Fibroblast of lung (primary cell): ENCODE results near the gene WDR93. TPM values are rescaled to one million over a fixed set of nuclear protein-coding genes. Genes with fewer than 3 reads are reported as not detected.

ENCODE experiments used
- DNase-seq, 2 donors: peaks; one replicate each; pipeline versions ENCODE4 v3.0.0 to v3.0.0-alpha.2; 2010; ENCODE audit warnings: low read depth in 2 of 2
- H2AFZ ChIP-seq: 2 replicates; pipeline ENCODE4 v1.5.1; 2012; ENCODE audit warnings: low read length, control low read depth, inconsistent platforms
- H3K27ac ChIP-seq: 2 replicates; pipeline ENCODE4 v1.5.1; 2011; ENCODE audit warnings: low read length, control low read depth; ENCODE audit not compliant: insufficient read depth
- H3K27me3 ChIP-seq: 2 replicates; pipeline ENCODE4 v1.5.1; 2011; ENCODE audit warnings: mild to moderate bottlenecking, low read length; ENCODE audit not compliant: control insufficient read depth, insufficient read depth
- H3K36me3 ChIP-seq: 2 replicates; pipeline ENCODE4 v1.5.1; 2011; ENCODE audit warnings: low read length; ENCODE audit not compliant: control insufficient read depth, insufficient read depth
- H3K4me1 ChIP-seq: 2 replicates; pipeline ENCODE4 v1.5.1; 2011; ENCODE audit warnings: low read length; ENCODE audit not compliant: control insufficient read depth, insufficient read depth; ENCODE audit errors: extremely low read depth
- H3K4me2 ChIP-seq: 2 replicates; pipeline ENCODE4 v1.5.1; 2011; ENCODE audit warnings: low read length, control low read depth; ENCODE audit not compliant: insufficient read depth; ENCODE audit errors: extremely low read depth
- H3K4me3 ChIP-seq, 4 experiments: fragments of 200-600 bp in 1 of 4; sonication (generic) in 1 of 4; replicated peaks in 1 of 4; 2 replicates each; pipeline ENCODE4 v1.5.1; 2011 to 2016; ENCODE audit warnings: low read length in 4 of 4, low read depth in 3 of 4, mild to moderate bottlenecking in 3 of 4, control low read depth in 2 of 4, inconsistent platforms in 1 of 4, mixed read lengths in 1 of 4; ENCODE audit not compliant: insufficient read depth in 1 of 4; ENCODE audit errors: control extremely low read depth in 1 of 4
- H3K79me2 ChIP-seq: 2 replicates; pipeline ENCODE4 v1.5.1; 2012; ENCODE audit warnings: mild to moderate bottlenecking, low read length, inconsistent platforms; ENCODE audit not compliant: control insufficient read depth, insufficient read depth
- H3K9ac ChIP-seq: 2 replicates; pipeline ENCODE4 v1.5.1; 2011; ENCODE audit warnings: mild to moderate bottlenecking, low read length, control low read depth; ENCODE audit not compliant: insufficient read depth
- H3K9me3 ChIP-seq: 2 replicates; pipeline ENCODE4 v1.5.1; 2012; ENCODE audit warnings: low read depth, low read length; ENCODE audit not compliant: control insufficient read depth, insufficient read depth
- H4K20me1 ChIP-seq: 2 replicates; pipeline ENCODE4 v1.5.1; 2011; ENCODE audit warnings: low read length; ENCODE audit not compliant: control insufficient read depth, insufficient read depth; ENCODE audit errors: extremely low read depth
- EZH2 ChIP-seq: IDR thresholded peaks from 2 replicates; pipeline ENCODE4 v1.5.1; 2012; ENCODE audit warnings: low read length, control low read depth, mild to moderate bottlenecking; ENCODE audit errors: missing control alignments
- polyA plus RNA-seq, 2 donors: library from polyadenylated mRNA; depleted of rRNA in 1 of 2; stranded (reverse) in 1 of 2; unstranded in 1 of 2; fragments of >200 nt; gene quantifications; 2 replicates each; pipeline ENCODE4 v1.2.1, GENCODE V29; 2011 to 2012; ENCODE audit warnings: missing spikeins in 1 of 2
- total RNA-seq: library from RNA; depleted of rRNA; stranded (reverse); fragments of >200 nt; gene quantifications from 2 replicates; pipeline ENCODE4 v1.2.1, GENCODE V29; 2014
- TF ChIP-seq, protein P1 (sequence below), 2 donors: IDR thresholded peaks in 1 of 2; conservative IDR thresholded peaks in 1 of 2; 1 replicate in 1 of 2; 2 replicates in 1 of 2; pipeline ENCODE4 v1.5.1; 2011 to 2012; ENCODE audit warnings: low read length in 2 of 2, control low read depth in 1 of 2, inconsistent platforms in 1 of 2, low read depth in 1 of 2, mild to moderate bottlenecking in 1 of 2

WDR93 gene
- total and polyA plus RNA-seq, 2 donors (not counting 1 experiment from before 2014, with no cell fraction given) = 0.14 to 0.17 TPM

DNA sequence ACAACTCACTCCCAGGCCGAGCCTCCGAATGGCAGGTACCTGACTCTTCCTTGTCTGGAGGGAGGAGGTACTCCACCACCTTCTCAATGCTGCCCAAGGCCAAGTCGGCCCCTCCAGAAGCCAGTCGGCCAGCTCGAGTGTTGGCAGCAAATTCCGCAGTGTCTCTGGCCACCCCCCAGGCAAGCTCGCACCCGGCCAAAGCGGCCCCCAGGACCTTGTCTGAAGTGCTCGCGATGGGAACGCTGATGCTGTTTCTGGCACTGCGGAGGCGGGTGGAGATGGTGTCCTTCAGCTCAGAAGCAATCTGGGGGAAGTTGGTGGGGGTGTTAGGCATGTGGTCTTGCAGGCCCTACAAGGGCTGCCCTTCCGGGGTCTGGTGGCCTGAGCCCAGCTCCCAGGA lies 20.7 kb upstream of the WDR93 start:
- no peaks in the 10 kb centered on the region for H4K20me1 ChIP-seq
- no peak overlapping the region for H3K9ac ChIP-seq
- H3K36me3 ChIP-seq = no peaks in the 10 kb centered on the region
- no peak overlapping the region for H2AFZ ChIP-seq
- no peaks in the 10 kb centered on the region for H3K4me1 ChIP-seq
- no peaks in the 10 kb centered on the region for H3K27me3 ChIP-seq
- TF ChIP-seq EZH2 = no peak
- TF ChIP-seq, protein P1, sequence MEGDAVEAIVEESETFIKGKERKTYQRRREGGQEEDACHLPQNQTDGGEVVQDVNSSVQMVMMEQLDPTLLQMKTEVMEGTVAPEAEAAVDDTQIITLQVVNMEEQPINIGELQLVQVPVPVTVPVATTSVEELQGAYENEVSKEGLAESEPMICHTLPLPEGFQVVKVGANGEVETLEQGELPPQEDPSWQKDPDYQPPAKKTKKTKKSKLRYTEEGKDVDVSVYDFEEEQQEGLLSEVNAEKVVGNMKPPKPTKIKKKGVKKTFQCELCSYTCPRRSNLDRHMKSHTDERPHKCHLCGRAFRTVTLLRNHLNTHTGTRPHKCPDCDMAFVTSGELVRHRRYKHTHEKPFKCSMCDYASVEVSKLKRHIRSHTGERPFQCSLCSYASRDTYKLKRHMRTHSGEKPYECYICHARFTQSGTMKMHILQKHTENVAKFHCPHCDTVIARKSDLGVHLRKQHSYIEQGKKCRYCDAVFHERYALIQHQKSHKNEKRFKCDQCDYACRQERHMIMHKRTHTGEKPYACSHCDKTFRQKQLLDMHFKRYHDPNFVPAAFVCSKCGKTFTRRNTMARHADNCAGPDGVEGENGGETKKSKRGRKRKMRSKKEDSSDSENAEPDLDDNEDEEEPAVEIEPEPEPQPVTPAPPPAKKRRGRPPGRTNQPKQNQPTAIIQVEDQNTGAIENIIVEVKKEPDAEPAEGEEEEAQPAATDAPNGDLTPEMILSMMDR (conservative IDR thresholded peaks at IDR 0.05 in 1 of 2, IDR thresholded peaks at IDR 0.05 in 1 of 2; ENCODE audit: low read depth in 1 of 2, low read length in 2 of 2) = no peak
- DNase-seq = no peak
- no peak overlapping the region for H3K4me3 ChIP-seq
- no peaks in the 10 kb centered on the region for H3K9me3 ChIP-seq
- H3K4me2 ChIP-seq = no peak overlapping the region
- no peaks in the 10 kb centered on the region for H3K79me2 ChIP-seq
- H3K27ac ChIP-seq = no peak overlapping the region

DNA sequence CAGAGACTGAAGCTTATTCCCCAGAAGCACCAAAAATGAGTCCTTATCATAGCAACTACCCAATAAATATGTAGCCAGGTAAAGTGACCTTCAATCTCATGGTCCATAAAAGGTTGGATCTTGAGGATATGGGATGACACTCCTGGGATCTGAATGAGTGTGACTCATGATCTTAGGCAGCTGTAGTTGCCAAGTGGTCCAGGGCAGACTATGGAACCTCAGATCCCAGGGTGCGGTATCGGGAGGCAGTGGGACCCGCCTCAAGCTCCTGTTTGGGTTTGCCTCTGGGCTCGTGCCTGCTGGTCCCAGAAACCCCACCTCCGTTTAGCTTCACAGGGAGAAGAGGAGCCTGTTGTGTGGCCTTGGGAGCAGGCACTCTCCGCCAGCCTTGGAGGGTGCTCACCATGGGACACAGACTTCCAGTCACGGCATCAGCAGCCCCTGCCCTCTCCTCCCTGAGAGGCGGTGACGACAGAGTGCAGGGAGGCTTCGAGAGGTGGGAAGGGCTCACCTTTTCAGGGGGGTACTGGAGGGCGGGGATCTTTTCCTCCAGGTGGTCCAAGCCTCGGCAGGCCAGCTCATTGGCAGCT lies 19.5 kb upstream of the WDR93 start:
- TF ChIP-seq EZH2 = no peak
- TF ChIP-seq, protein P1 (conservative IDR thresholded peaks at IDR 0.05 in 1 of 2, IDR thresholded peaks at IDR 0.05 in 1 of 2; ENCODE audit: low read depth in 1 of 2, low read length in 2 of 2) = no peak
- no peak overlapping the region for H3K9ac ChIP-seq
- H2AFZ ChIP-seq = no peak overlapping the region
- DNase-seq = no peak
- no peak overlapping the region for H3K4me3 ChIP-seq
- no peaks in the 10 kb centered on the region for H3K4me1 ChIP-seq
- H3K27ac ChIP-seq = no peak overlapping the region
- no peaks in the 10 kb centered on the region for H3K9me3 ChIP-seq
- H3K36me3 ChIP-seq = no peaks in the 10 kb centered on the region
- no peaks in the 10 kb centered on the region for H4K20me1 ChIP-seq
- H3K27me3 ChIP-seq = no peaks in the 10 kb centered on the region
- H3K79me2 ChIP-seq = no peaks in the 10 kb centered on the region
- no peak overlapping the region for H3K4me2 ChIP-seq

DNA sequence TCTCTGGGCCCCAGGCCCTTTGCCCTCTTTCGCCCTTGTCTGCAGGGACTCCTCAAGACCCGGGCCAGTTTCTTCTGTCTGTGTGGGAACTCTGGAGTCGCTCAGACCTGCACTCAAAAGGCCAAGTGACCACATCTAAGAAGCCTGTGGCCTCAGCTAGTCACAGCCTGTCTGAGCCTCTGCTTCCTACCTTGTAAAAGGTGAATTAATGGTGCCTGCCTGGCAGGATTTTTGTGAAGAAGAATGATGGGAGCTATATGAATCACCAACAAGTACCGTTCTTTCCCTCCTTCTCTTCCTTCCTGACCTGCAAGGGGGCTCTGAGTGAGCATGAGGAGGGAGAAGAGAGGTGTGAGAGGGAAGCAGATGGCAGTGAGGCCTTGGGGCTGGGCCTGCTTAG lies 18.9 kb upstream of the WDR93 start:
- H3K27ac ChIP-seq = no peak overlapping the region
- no peaks in the 10 kb centered on the region for H3K9me3 ChIP-seq
- H3K4me1 ChIP-seq = no peaks in the 10 kb centered on the region
- H3K36me3 ChIP-seq = no peaks in the 10 kb centered on the region
- no peak for DNase-seq
- H4K20me1 ChIP-seq = no peaks in the 10 kb centered on the region
- H3K79me2 ChIP-seq = no peaks in the 10 kb centered on the region
- no peak overlapping the region for H3K9ac ChIP-seq
- H2AFZ ChIP-seq = no peak overlapping the region
- no peak overlapping the region for H3K4me3 ChIP-seq
- TF ChIP-seq EZH2 = no peak
- TF ChIP-seq, protein P1 (conservative IDR thresholded peaks at IDR 0.05 in 1 of 2, IDR thresholded peaks at IDR 0.05 in 1 of 2; ENCODE audit: low read depth in 1 of 2, low read length in 2 of 2) = no peak
- no peaks in the 10 kb centered on the region for H3K27me3 ChIP-seq
- H3K4me2 ChIP-seq = no peak overlapping the region
